Stimulated activated CD4-positive, alpha-beta T cell treated with anti-CD3 and anti-CD28 coated beads, Interleukin-12 subunit alpha, Interleukin-12 subunit beta, amount 100 ng/mL, for 24 hours (primary cell): ENCODE results near the gene SLC22A31.
"Not testable (repeated sequence)": the region's sequence is repeated elsewhere in the genome, so short reads cannot be mapped to it uniquely, and the experiment has no call there.

Experiments
- DNase-seq, 2 experiments: peaks; one replicate each; pipeline ENCODE4 v3.0.0-alpha.2; 2020; ENCODE audit warnings: low read depth in 2 of 2

The SLC22A31 gene

GRCh38 chr16:89192956-89193575 lies 7.3 kb downstream of the SLC22A31 start:
- peak; percentile 46 to 55 for DNase-seq

- DNase-seq, result peak; percentile 58 to 60
These were observed 8.0 kb downstream of the SLC22A31 start for GRCh38 chr16:89192186-89192955.

- no peak for DNase-seq
These were observed 8.5 kb downstream of the SLC22A31 start for GRCh38 chr16:89191901-89192185.

GRCh38 chr16:89191033-89191900 lies 9.1 kb downstream of the SLC22A31 start:
- no peak for DNase-seq

- no peak for DNase-seq
These were observed 10.0 kb downstream of the SLC22A31 start for GRCh38 chr16:89190150-89190958.

GRCh38 chr16:89189358-89190025 lies 10.8 kb downstream of the SLC22A31 start:
- DNase-seq, result no peak

GRCh38 chr16:89188471-89189357 lies 11.6 kb downstream of the SLC22A31 start:
- DNase-seq, result not testable (repeated sequence)

GRCh38 chr16:89187770-89188392 lies 12.5 kb downstream of the SLC22A31 start:
- DNase-seq, result no peak

- no peak for DNase-seq
These were observed 13.1 kb downstream of the SLC22A31 start for GRCh38 chr16:89187032-89187769.

GRCh38 chr16:89186593-89187031 lies 13.7 kb downstream of the SLC22A31 start:
- DNase-seq, result not testable (repeated sequence)

GRCh38 chr16:89185887-89186592 lies 14.3 kb downstream of the SLC22A31 start:
- not testable (repeated sequence) for DNase-seq

GRCh38 chr16:89184933-89185794 lies 15.2 kb downstream of the SLC22A31 start:
- no peak for DNase-seq

- DNase-seq, result no peak
These were observed 15.7 kb downstream of the SLC22A31 start for GRCh38 chr16:89184677-89184932.

- DNase-seq, result no peak
These were observed 16.2 kb downstream of the SLC22A31 start for GRCh38 chr16:89183975-89184676.

- no peak for DNase-seq
These were observed 16.9 kb downstream of the SLC22A31 start for GRCh38 chr16:89183463-89183862.

- DNase-seq, result no peak
These were observed 20.6 kb downstream of the SLC22A31 start for GRCh38 chr16:89179656-89180315.

- DNase-seq, result no peak
These were observed 21.2 kb downstream of the SLC22A31 start for GRCh38 chr16:89179148-89179484.
